CD14-positive monocyte (primary cell): ENCODE measurements around the gene JARID2. TPM values are rescaled to one million over a fixed set of nuclear protein-coding genes. Genes with fewer than 3 reads are reported as not detected.

Experiments used
- DNase-seq, 3 donors: peaks; one replicate each; pipeline ENCODE4 v3.0.0-alpha.2; 2011 to 2022
- H2AFZ ChIP-seq: 2 replicates; pipeline ENCODE4 v1.6.0; 2012; ENCODE audit warnings: mild to moderate bottlenecking, low read depth, low read length, inconsistent platforms; ENCODE audit not compliant: insufficient read depth, poor library complexity, severe bottlenecking
- H3K27ac ChIP-seq, 2 donors: 1 replicate in 1 of 2; 2 replicates in 1 of 2; pipeline ENCODE4 v1.5.1; 2012 to 2013; ENCODE audit warnings: low read length in 2 of 2, control low read depth in 1 of 2, inconsistent platforms in 1 of 2, low read depth in 1 of 2, mild to moderate bottlenecking in 1 of 2
- H3K27me3 ChIP-seq, 2 donors: one replicate each; pipeline versions ENCODE4 v1.6.0 to v1.6.1; 2011 to 2013; ENCODE audit warnings: low read length in 2 of 2; ENCODE audit not compliant: control insufficient read depth in 2 of 2, insufficient read depth in 2 of 2
- H3K36me3 ChIP-seq, 2 donors: replicated peaks in 1 of 2; 1 replicate in 1 of 2; 2 replicates in 1 of 2; pipeline versions ENCODE4 v1.5.1 to v1.6.1; 2012 to 2013; ENCODE audit warnings: low read length in 2 of 2, control low read depth in 1 of 2, inconsistent platforms in 1 of 2, mild to moderate bottlenecking in 1 of 2; ENCODE audit not compliant: insufficient read depth in 2 of 2, control insufficient read depth in 1 of 2
- H3K4me1 ChIP-seq, 2 donors: 1 replicate in 1 of 2; 2 replicates in 1 of 2; pipeline versions ENCODE4 v1.5.1 to v1.6.1; 2012 to 2013; ENCODE audit warnings: low read length in 2 of 2, control low read depth in 1 of 2, inconsistent platforms in 1 of 2, mild to moderate bottlenecking in 1 of 2, moderate library complexity in 1 of 2; ENCODE audit not compliant: insufficient read depth in 2 of 2, control insufficient read depth in 1 of 2
- H3K4me2 ChIP-seq: replicated peaks from 2 replicates; pipeline ENCODE3; 2012; ENCODE audit warnings: low read length, moderate library complexity, mild to moderate bottlenecking; ENCODE audit not compliant: poor library complexity, severe bottlenecking; ENCODE audit errors: extremely low read depth
- H3K4me3 ChIP-seq, 3 experiments: fragments of 200-600 bp in 1 of 3; sonication (generic) in 1 of 3; replicated peaks in 1 of 3; 1 replicate in 2 of 3; 2 replicates in 1 of 3; pipeline ENCODE4 v1.5.1; 2011 to 2013; ENCODE audit warnings: low read length in 3 of 3, mild to moderate bottlenecking in 3 of 3, control low read depth in 2 of 3, low read depth in 2 of 3, inconsistent platforms in 1 of 3, moderate library complexity in 1 of 3
- H3K79me2 ChIP-seq: 2 replicates; pipeline ENCODE4 v1.6.0; 2012; ENCODE audit warnings: mild to moderate bottlenecking, control low read depth, inconsistent platforms, low read length, moderate library complexity; ENCODE audit not compliant: insufficient read depth
- H3K9ac ChIP-seq: 2 replicates; pipeline ENCODE4 v1.6.0; 2017; ENCODE audit warnings: low read length, mild to moderate bottlenecking; ENCODE audit not compliant: insufficient read depth, poor library complexity, severe bottlenecking
- H3K9me3 ChIP-seq, 2 donors: replicated peaks in 1 of 2; 1 replicate in 1 of 2; 2 replicates in 1 of 2; pipeline versions ENCODE4 v1.5.1 to v1.6.1; 2012 to 2013; ENCODE audit warnings: low read length in 2 of 2, control low read depth in 1 of 2; ENCODE audit not compliant: control insufficient read depth in 1 of 2, insufficient read depth in 1 of 2
- H4K20me1 ChIP-seq: 2 replicates; pipeline ENCODE4 v1.6.0; 2012; ENCODE audit warnings: mild to moderate bottlenecking, low read length, control low read depth, moderate library complexity; ENCODE audit not compliant: insufficient read depth
- H3K27ac Mint-ChIP-seq, 7 donors: one replicate each; pipeline ENCODE4 v1.8.0; 2020; ENCODE audit warnings: mild to moderate bottlenecking in 7 of 7, mixed read lengths in 7 of 7, moderate library complexity in 6 of 7, inconsistent platforms in 2 of 7
- H3K27me3 Mint-ChIP-seq, 3 donors: one replicate each; pipeline ENCODE4 v1.8.0; 2021 to 2022; ENCODE audit warnings: low read depth in 3 of 3, mild to moderate bottlenecking in 3 of 3, mixed read lengths in 3 of 3, moderate library complexity in 3 of 3, inconsistent platforms in 1 of 3
- H3K36me3 Mint-ChIP-seq, 2 donors: one replicate each; pipeline ENCODE4 v1.8.0; 2020; ENCODE audit warnings: mixed read lengths in 2 of 2, inconsistent platforms in 1 of 2, mild to moderate bottlenecking in 1 of 2
- H3K4me1 Mint-ChIP-seq: one replicate; pipeline ENCODE4 v1.8.0; 2020; ENCODE audit warnings: mild to moderate bottlenecking, mixed read lengths
- H3K4me3 Mint-ChIP-seq, 2 donors: one replicate each; pipeline ENCODE4 v1.8.0; 2020; ENCODE audit warnings: mild to moderate bottlenecking in 2 of 2, mixed read lengths in 2 of 2, moderate library complexity in 1 of 2
- H3K9me3 Mint-ChIP-seq, 7 donors: one replicate each; pipeline ENCODE4 v1.8.0; 2020 to 2022; ENCODE audit warnings: mixed read lengths in 7 of 7, mild to moderate bottlenecking in 6 of 7, moderate library complexity in 6 of 7, inconsistent platforms in 2 of 7
- CTCF ChIP-seq: fragments of 200-600 bp; IDR thresholded peaks from one replicate; pipeline ENCODE4 v1.8.0; 2022; ENCODE audit warnings: antibody characterized with exemption, mild to moderate bottlenecking
- WGBS: methylation state at CpG from one replicate; pipeline ENCODE4 v1.1.5; 2013; ENCODE audit warnings: missing lambda C conversion rate; ENCODE audit not compliant: insufficient coverage; 5-methylcytosine and 5-hydroxymethylcytosine counted together
- intact Hi-C, 2 donors: fragments of 100-400 bp; cut with micrococcal nuclease; formaldehyde crosslinking; loops; one replicate each; pipeline versions ENCODE4 v1.15.0 to v1.15.1; 2023
- polyA plus RNA-seq, 3 donors: library from polyadenylated mRNA; depleted of rRNA in 1 of 3; unstranded in 2 of 3; stranded (reverse) in 1 of 3; fragments of 300-500 nt in 2 of 3; fragments of >200 nt in 1 of 3; fragmentation: Illumina TruSeq in 2 of 3; gene quantifications; 1 replicate in 2 of 3; 2 replicates in 1 of 3; pipeline ENCODE4 v1.2.3, GENCODE V29; 2012 to 2021

JARID2 gene
- polyA plus RNA-seq, 3 donors, result 6.8 to 17.5 (median 12.5) TPM

GRCh38 chr6:15496345-15497131, 250.7 kb downstream of the JARID2 start:
- Histone ChIP-seq H3K79me2 (peaks cover 75% of the 10 kb centered on the region), H3K27ac (no peak overlapping the region), H2AFZ (no peak overlapping the region), H3K36me3 (peaks cover 81 to 95% of the 10 kb centered on the region in 2 donors), H3K4me2 (no peak overlapping the region), H4K20me1 (peaks cover 91% of the 10 kb centered on the region), H3K9me3 (no peaks in the 10 kb centered on the region), H3K4me3 (no peak overlapping the region), H3K27me3 (no peaks in the 10 kb centered on the region), H3K4me1 (no peaks in the 10 kb centered on the region), H3K9ac (no peak overlapping the region)
- intact Hi-C loops, result no loop called here
- 98% methylated on average over 56 of the region's 60 CpGs for WGBS
- peaks cover 0 to 3% (median 0%) of the 10 kb centered on the region in 7 donors for H3K9me3 Mint-ChIP-seq
- no peak overlapping the region for H3K4me3 Mint-ChIP-seq
- H3K36me3 Mint-ChIP-seq, result peaks cover 78 to 95% of the 10 kb centered on the region in 2 donors
- no peaks in the 10 kb centered on the region for H3K27me3 Mint-ChIP-seq
- H3K4me1 Mint-ChIP-seq, result peaks cover 1% of the 10 kb centered on the region
- no peak for DNase-seq
- peak overlapping the region in 1 of 7 donors; percentile 78 for H3K27ac Mint-ChIP-seq
- no peak for TF ChIP-seq CTCF

- H3K9me3 Mint-ChIP-seq, result peaks cover 0 to 3% (median 0%) of the 10 kb centered on the region in 7 donors
- H3K4me3 ChIP-seq, result no peak overlapping the region
- H3K4me1 Mint-ChIP-seq, result no peaks in the 10 kb centered on the region
- no peak overlapping the region for H3K4me2 ChIP-seq
- H3K27me3 ChIP-seq, result no peaks in the 10 kb centered on the region
- no peak overlapping the region for H3K4me3 Mint-ChIP-seq
- peak overlapping the region in 4 of 7 donors; percentile 20 to 69 (median 44) for H3K27ac Mint-ChIP-seq
- H3K27me3 Mint-ChIP-seq, result no peaks in the 10 kb centered on the region
- intact Hi-C loops, result no loop called here
- H3K79me2 ChIP-seq, result peaks cover 64% of the 10 kb centered on the region
- WGBS, result 79% methylated on average over 12 of the region's 12 CpGs
- H3K27ac ChIP-seq, result peak overlapping the region in 1 of 2 donors; percentile 59
- H3K36me3 Mint-ChIP-seq, result peaks cover 82 to 96% of the 10 kb centered on the region in 2 donors
- TF ChIP-seq CTCF, result no peak
- peaks cover 91% of the 10 kb centered on the region for H4K20me1 ChIP-seq
- no peaks in the 10 kb centered on the region for H3K4me1 ChIP-seq
- H2AFZ ChIP-seq, result no peak overlapping the region
- peaks cover 89 to 95% of the 10 kb centered on the region in 2 donors for H3K36me3 ChIP-seq
- peak in 1 of 3 donors; percentile 33 for DNase-seq
- H3K9me3 ChIP-seq, result no peaks in the 10 kb centered on the region
- no peak overlapping the region for H3K9ac ChIP-seq
Measured at GRCh38 chr6:15498640-15499039, 252.8 kb downstream of the JARID2 start.
